WERI-Rb-1 (cell line): ENCODE measurements around the gene UBB.

Experiments
- DNase-seq: peaks from one replicate; pipeline ENCODE4 v3.0.0-alpha.2; 2020
- H3K27ac ChIP-seq: fragments of 250-450 bp; sonication (Bioruptor Pico); 2 replicates; pipeline ENCODE4 v1.5.1; 2020; ENCODE audit warnings: mild to moderate bottlenecking, moderate library complexity
- H3K27me3 ChIP-seq: fragments of 250-450 bp; sonication (Bioruptor Pico); 2 replicates; pipeline ENCODE4 v1.5.1; 2021; ENCODE audit warnings: mild to moderate bottlenecking, low read depth, moderate library complexity; ENCODE audit not compliant: insufficient read depth, severe bottlenecking
- H3K36me3 ChIP-seq: fragments of 250-450 bp; sonication (Bioruptor Pico); 2 replicates; pipeline ENCODE4 v1.5.1; 2020; ENCODE audit warnings: mild to moderate bottlenecking, moderate library complexity
- H3K4me3 ChIP-seq: 2 replicates; pipeline ENCODE4 v1.5.1; 2011; ENCODE audit warnings: low read depth, mild to moderate bottlenecking, control low read depth, low read length
- H3K9me3 ChIP-seq: fragments of 250-450 bp; sonication (Bioruptor Pico); 2 replicates; pipeline ENCODE4 v1.5.1; 2021; ENCODE audit warnings: mild to moderate bottlenecking, moderate library complexity; ENCODE audit not compliant: severe bottlenecking
- TF ChIP-seq, protein P1 (sequence below): IDR thresholded peaks from 2 replicates; pipeline ENCODE4 v1.5.1; 2011; ENCODE audit warnings: low read depth, mild to moderate bottlenecking, control low read depth, inconsistent platforms, low read length

Gene UBB

GRCh38 chr17:16419074-16419928 is 38.4 kb downstream of the UBB start:
- no peak for DNase-seq
- Histone ChIP-seq H3K4me3 (no peak overlapping the region), H3K9me3 (no peaks in the 10 kb centered on the region), H3K36me3 (peaks cover 15% of the 10 kb centered on the region), H3K27me3 (no peaks in the 10 kb centered on the region), H3K27ac (no peak overlapping the region)
- TF ChIP-seq, protein P1, sequence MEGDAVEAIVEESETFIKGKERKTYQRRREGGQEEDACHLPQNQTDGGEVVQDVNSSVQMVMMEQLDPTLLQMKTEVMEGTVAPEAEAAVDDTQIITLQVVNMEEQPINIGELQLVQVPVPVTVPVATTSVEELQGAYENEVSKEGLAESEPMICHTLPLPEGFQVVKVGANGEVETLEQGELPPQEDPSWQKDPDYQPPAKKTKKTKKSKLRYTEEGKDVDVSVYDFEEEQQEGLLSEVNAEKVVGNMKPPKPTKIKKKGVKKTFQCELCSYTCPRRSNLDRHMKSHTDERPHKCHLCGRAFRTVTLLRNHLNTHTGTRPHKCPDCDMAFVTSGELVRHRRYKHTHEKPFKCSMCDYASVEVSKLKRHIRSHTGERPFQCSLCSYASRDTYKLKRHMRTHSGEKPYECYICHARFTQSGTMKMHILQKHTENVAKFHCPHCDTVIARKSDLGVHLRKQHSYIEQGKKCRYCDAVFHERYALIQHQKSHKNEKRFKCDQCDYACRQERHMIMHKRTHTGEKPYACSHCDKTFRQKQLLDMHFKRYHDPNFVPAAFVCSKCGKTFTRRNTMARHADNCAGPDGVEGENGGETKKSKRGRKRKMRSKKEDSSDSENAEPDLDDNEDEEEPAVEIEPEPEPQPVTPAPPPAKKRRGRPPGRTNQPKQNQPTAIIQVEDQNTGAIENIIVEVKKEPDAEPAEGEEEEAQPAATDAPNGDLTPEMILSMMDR = no peak

DNA sequence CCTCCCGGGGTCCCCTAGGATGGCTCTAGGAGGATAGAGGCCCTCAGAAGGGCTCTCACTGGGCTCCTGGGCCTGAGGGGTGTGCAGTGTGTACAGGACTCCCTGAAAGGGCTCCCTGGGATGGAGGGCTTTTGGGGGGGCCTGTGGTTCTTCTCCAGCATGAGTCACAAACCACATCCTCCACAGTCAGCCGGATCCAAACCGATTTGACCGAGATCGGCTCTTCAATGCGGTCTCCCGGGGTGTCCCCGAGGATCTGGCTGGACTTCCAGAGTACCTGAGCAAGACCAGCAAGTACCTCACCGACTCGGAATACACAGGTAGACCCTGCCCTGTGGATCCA is 39.0 kb downstream of the UBB start:
- Histone ChIP-seq H3K36me3 (peaks cover 15% of the 10 kb centered on the region), H3K27ac (no peak overlapping the region), H3K9me3 (no peaks in the 10 kb centered on the region), H3K27me3 (no peaks in the 10 kb centered on the region), H3K4me3 (no peak overlapping the region)
- TF ChIP-seq, protein P1 = no peak
- no peak for DNase-seq

- Histone ChIP-seq H3K9me3 (no peaks in the 10 kb centered on the region), H3K27me3 (no peaks in the 10 kb centered on the region), H3K36me3 (peaks cover 13% of the 10 kb centered on the region), H3K4me3 (no peak overlapping the region), H3K27ac (no peak overlapping the region)
- DNase-seq = no peak
- TF ChIP-seq, protein P1 = no peak
These were observed 41.5 kb downstream of the UBB start for GRCh38 chr17:16422416-16422815.

DNA sequence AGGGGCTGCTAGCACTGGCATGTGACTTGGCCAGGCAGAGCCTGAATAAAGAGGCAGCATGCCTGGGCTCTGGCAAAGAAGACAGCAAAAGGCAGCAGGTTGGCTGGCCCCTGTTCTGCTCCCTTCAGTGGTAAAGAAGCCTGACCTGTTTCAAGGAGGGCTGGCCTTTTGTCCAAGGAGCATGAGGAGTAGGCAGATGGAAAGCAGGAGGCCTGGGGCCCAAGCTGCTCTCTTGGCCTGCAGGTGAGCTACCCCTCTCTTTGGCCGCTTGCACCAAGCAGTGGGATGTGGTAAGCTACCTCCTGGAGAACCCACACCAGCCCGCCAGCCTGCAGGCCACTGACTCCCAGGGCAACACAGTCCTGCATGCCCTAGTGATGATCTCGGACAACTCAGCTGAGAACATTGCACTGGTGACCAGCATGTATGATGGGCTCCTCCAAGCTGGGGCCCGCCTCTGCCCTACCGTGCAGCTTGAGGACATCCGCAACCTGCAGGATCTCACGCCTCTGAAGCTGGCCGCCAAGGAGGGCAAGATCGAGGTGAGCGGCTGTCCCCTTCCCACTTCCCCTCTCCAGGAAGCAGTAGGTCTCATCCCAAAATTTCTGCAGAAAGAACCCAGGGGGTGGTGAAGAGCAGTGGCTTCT is 42.5 kb downstream of the UBB start:
- Histone ChIP-seq H3K36me3 (peaks cover 13% of the 10 kb centered on the region), H3K27me3 (no peaks in the 10 kb centered on the region), H3K27ac (no peak overlapping the region), H3K9me3 (no peaks in the 10 kb centered on the region), H3K4me3 (no peak overlapping the region)
- peak; percentile 4 for DNase-seq
- TF ChIP-seq, protein P1 = no peak

DNA sequence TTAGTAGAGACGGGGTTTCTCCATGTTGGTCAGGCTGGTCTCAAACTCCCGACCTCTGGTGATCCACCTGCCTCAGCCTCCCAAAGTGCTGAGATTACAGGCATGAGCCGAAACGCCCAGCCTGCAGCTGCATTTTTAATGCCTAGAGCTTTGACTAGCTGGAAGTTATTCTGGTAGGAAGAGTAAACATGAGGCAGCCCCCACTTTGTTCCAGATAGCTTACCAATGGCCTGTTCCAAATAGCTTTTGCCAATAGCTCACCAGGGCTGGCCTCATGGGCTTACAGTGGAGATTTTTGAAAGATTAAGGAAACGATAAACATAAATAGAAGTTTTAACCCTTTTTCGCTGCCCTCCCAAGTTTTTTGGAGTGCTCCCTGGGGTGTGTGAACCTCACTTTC is 44.3 kb downstream of the UBB start:
- TF ChIP-seq, protein P1 = no peak
- H3K27me3 ChIP-seq = no peaks in the 10 kb centered on the region
- H3K9me3 ChIP-seq = no peaks in the 10 kb centered on the region
- no peak overlapping the region for H3K27ac ChIP-seq
- peaks cover 7% of the 10 kb centered on the region for H3K36me3 ChIP-seq
- no peak overlapping the region for H3K4me3 ChIP-seq
- no peak for DNase-seq
